Peyer's patch (tissue), 4 donors: Measurements from ENCODE around the gene ERVK3-1. TPM values are rescaled to one million over a fixed set of nuclear protein-coding genes. Genes with fewer than 3 reads are reported as not detected.

Experiments used
- DNase-seq, 3 donors: peaks; one replicate each; pipeline ENCODE4 v3.0.0-alpha.2; 2017 to 2019
- H3K27ac ChIP-seq, 4 donors: fragments of 200-600 bp; sonication (generic); one replicate each; pipeline ENCODE4 v1.5.1; 2016 to 2019
- H3K27me3 ChIP-seq, 2 donors: fragments of 200-600 bp; sonication (generic); one replicate each; pipeline ENCODE4 v1.5.1; 2019
- H3K36me3 ChIP-seq, 3 donors: fragments of 200-600 bp; sonication (generic); one replicate each; pipeline ENCODE4 v1.5.1; 2016 to 2019
- H3K4me1 ChIP-seq, 4 donors: fragments of 200-600 bp; sonication (generic); one replicate each; pipeline ENCODE4 v1.5.1; 2016 to 2019
- H3K4me3 ChIP-seq, 4 donors: fragments of 200-600 bp; sonication (generic); 1 replicate in 3 of 4; 2 replicates in 1 of 4; pipeline ENCODE4 v1.5.1; 2016 to 2019; ENCODE audit warnings: mild to moderate bottlenecking in 1 of 4
- H3K9me3 ChIP-seq, 4 donors: fragments of 200-600 bp; sonication (generic); one replicate each; pipeline ENCODE4 v1.5.1; 2016 to 2019; ENCODE audit warnings: mild to moderate bottlenecking in 1 of 4
- CTCF ChIP-seq, 6 experiments: fragments of 450-650 bp in 4 of 6; fragments of 200-600 bp in 2 of 6; sonication (generic) in 1 of 6; IDR thresholded peaks; one replicate each; pipeline ENCODE4 v1.5.1; 2017 to 2019; ENCODE audit warnings: antibody characterized with exemption in 6 of 6, mild to moderate bottlenecking in 3 of 6, moderate library complexity in 1 of 6
- POLR2A ChIP-seq, 2 donors: fragments of 450-650 bp; IDR thresholded peaks; one replicate each; pipeline ENCODE4 v1.5.1; 2017; ENCODE audit warnings: antibody characterized with exemption in 2 of 2, mild to moderate bottlenecking in 2 of 2, moderate library complexity in 2 of 2
- total RNA-seq, 4 donors: library from RNA; depleted of rRNA; stranded (reverse); fragments of >200 nt; gene quantifications; one replicate each; pipeline ENCODE4 v1.1.0, GENCODE V29; 2016

ERVK3-1 gene
- total RNA-seq, 4 donors from 2014 or later: 41.3 to 54.2 (median 47.2) TPM

- peaks cover 0 to 85% (median 0%) of the 10 kb centered on the region in 3 donors for H3K36me3 ChIP-seq
- no peaks in the 10 kb centered on the region for H3K27me3 ChIP-seq
- no peaks in the 10 kb centered on the region for H3K4me1 ChIP-seq
- peaks cover 0 to 40% (median 9%) of the 10 kb centered on the region in 4 donors for H3K9me3 ChIP-seq
- H3K27ac ChIP-seq: no peak overlapping the region
- TF ChIP-seq POLR2A (IDR thresholded peaks at IDR 0.05): no peak
- no peak for TF ChIP-seq CTCF (IDR thresholded peaks at IDR 0.05)
- no peak for DNase-seq
- H3K4me3 ChIP-seq: no peak overlapping the region
These were observed 13.2 kb upstream of the ERVK3-1 start for GRCh38 chr19:58291943-58292342.

GRCh38 chr19:58294743-58295374 lies 10.3 kb upstream of the ERVK3-1 start:
- Histone ChIP-seq H3K36me3 (peaks cover 0 to 66% (median 0%) of the 10 kb centered on the region in 3 donors), H3K4me1 (no peaks in the 10 kb centered on the region), H3K4me3 (no peak overlapping the region), H3K27me3 (no peaks in the 10 kb centered on the region), H3K27ac (no peak overlapping the region), H3K9me3 (peaks cover 0 to 43% (median 9%) of the 10 kb centered on the region in 4 donors)
- peak in 1 of 3 donors; percentile 24 for DNase-seq
- TF ChIP-seq CTCF (IDR thresholded peaks at IDR 0.05): no peak
- TF ChIP-seq POLR2A (IDR thresholded peaks at IDR 0.05): no peak

- H3K36me3 ChIP-seq: peaks cover 0 to 66% (median 0%) of the 10 kb centered on the region in 3 donors
- peaks cover 0 to 38% (median 9%) of the 10 kb centered on the region in 4 donors for H3K9me3 ChIP-seq
- H3K27ac ChIP-seq: no peak overlapping the region
- DNase-seq: peak in 1 of 3 donors; percentile 4
- H3K4me1 ChIP-seq: no peaks in the 10 kb centered on the region
- TF ChIP-seq POLR2A (IDR thresholded peaks at IDR 0.05) (no peak), CTCF (IDR thresholded peaks at IDR 0.05) (no peak)
- H3K4me3 ChIP-seq: no peak overlapping the region
- H3K27me3 ChIP-seq: no peaks in the 10 kb centered on the region
These were observed 9.1 kb upstream of the ERVK3-1 start for GRCh38 chr19:58296104-58296503.

GRCh38 chr19:58300620-58301019 lies 4.6 kb upstream of the ERVK3-1 start:
- TF ChIP-seq POLR2A (IDR thresholded peaks at IDR 0.05) (no peak), CTCF (IDR thresholded peaks at IDR 0.05) (no peak)
- H3K9me3 ChIP-seq: peaks cover 0 to 3% (median 0%) of the 10 kb centered on the region in 4 donors
- no peak overlapping the region for H3K4me3 ChIP-seq
- no peaks in the 10 kb centered on the region for H3K4me1 ChIP-seq
- no peak overlapping the region for H3K27ac ChIP-seq
- peaks cover 0 to 23% (median 0%) of the 10 kb centered on the region in 3 donors for H3K36me3 ChIP-seq
- peak in 1 of 3 donors; percentile 24 for DNase-seq
- no peaks in the 10 kb centered on the region for H3K27me3 ChIP-seq

- DNase-seq: no peak
- no peaks in the 10 kb centered on the region for H3K27me3 ChIP-seq
- peak overlapping the region in 1 of 4 donors; percentile 90 for H3K4me3 ChIP-seq
- peak overlapping the region in 2 of 4 donors; percentile 87 to 96 for H3K27ac ChIP-seq
- H3K9me3 ChIP-seq: no peaks in the 10 kb centered on the region
- H3K4me1 ChIP-seq: peaks cover 0 to 12% (median 2%) of the 10 kb centered on the region in 4 donors
- peaks cover 0 to 35% (median 0%) of the 10 kb centered on the region in 3 donors for H3K36me3 ChIP-seq
- TF ChIP-seq CTCF (IDR thresholded peaks at IDR 0.05) (no peak), POLR2A (IDR thresholded peaks at IDR 0.05) (no peak)
These were observed 922 bp upstream of the ERVK3-1 start for GRCh38 chr19:58304255-58304654.
